Glutamatergic neuron (in vitro differentiated cells): ENCODE results near the gene SGPP1. TPM values are rescaled to one million over a fixed set of nuclear protein-coding genes. Genes with fewer than 3 reads are reported as not detected.

ENCODE experiments used
- DNase-seq: peaks from one replicate; pipeline ENCODE4 v3.0.0; 2022
- H3K27ac Mint-ChIP-seq: one replicate; pipeline ENCODE4 v1.8.0; 2020; ENCODE audit warnings: mild to moderate bottlenecking, mixed read lengths, inconsistent platforms; ENCODE audit not compliant: unreplicated experiment
- H3K27me3 Mint-ChIP-seq: one replicate; pipeline ENCODE4 v1.8.0; 2020; ENCODE audit warnings: mild to moderate bottlenecking, moderate library complexity, mixed read lengths, inconsistent platforms; ENCODE audit not compliant: unreplicated experiment
- H3K36me3 Mint-ChIP-seq: one replicate; pipeline ENCODE4 v1.8.0; 2020; ENCODE audit warnings: mild to moderate bottlenecking, mixed read lengths, inconsistent platforms; ENCODE audit not compliant: unreplicated experiment
- H3K4me1 Mint-ChIP-seq: one replicate; pipeline ENCODE4 v1.8.0; 2020; ENCODE audit warnings: mild to moderate bottlenecking, low read depth, mixed read lengths, inconsistent platforms; ENCODE audit not compliant: unreplicated experiment
- H3K4me3 Mint-ChIP-seq: one replicate; pipeline ENCODE4 v1.8.0; 2020; ENCODE audit warnings: mild to moderate bottlenecking, mixed read lengths, inconsistent platforms; ENCODE audit not compliant: unreplicated experiment
- H3K9me3 Mint-ChIP-seq: one replicate; pipeline ENCODE4 v1.8.0; 2020; ENCODE audit warnings: mild to moderate bottlenecking, moderate library complexity, mixed read lengths, inconsistent platforms; ENCODE audit not compliant: unreplicated experiment
- CTCF ChIP-seq: fragments of 200-600 bp; sonication (generic); IDR thresholded peaks from one replicate; pipeline ENCODE4 v1.5.0; 2021; ENCODE audit not compliant: partially characterized antibody, unreplicated experiment
- total RNA-seq: library from RNA; stranded (reverse); fragmentation: NEBNext Ultra II Directional; extraction: Animal tissue kit (Norgen Biotek cat#: 25700); gene quantifications from one replicate; pipeline ENCODE4 v1.2.1, GENCODE V29; 2021; ENCODE audit not compliant: unreplicated experiment

The SGPP1 gene
- total RNA-seq, 1 donor from 2014 or later, result 4.3 TPM

- no peak for TF ChIP-seq CTCF
- H3K9me3 Mint-ChIP-seq, result peaks cover 2% of the 10 kb centered on the region
- no peak overlapping the region for H3K27ac Mint-ChIP-seq
- H3K36me3 Mint-ChIP-seq, result peaks cover 13% of the 10 kb centered on the region
- H3K4me1 Mint-ChIP-seq, result no peaks in the 10 kb centered on the region
- peaks cover 2% of the 10 kb centered on the region for H3K27me3 Mint-ChIP-seq
- DNase-seq, result no peak
- no peak overlapping the region for H3K4me3 Mint-ChIP-seq
Measured at GRCh38 chr14:63713764-63714163, 14.1 kb downstream of the SGPP1 start.

- Mint-ChIP-seq H3K27ac (no peak overlapping the region), H3K4me1 (no peaks in the 10 kb centered on the region), H3K4me3 (no peak overlapping the region), H3K27me3 (peaks cover 2% of the 10 kb centered on the region), H3K36me3 (peaks cover 13% of the 10 kb centered on the region), H3K9me3 (peaks cover 2% of the 10 kb centered on the region)
- no peak for DNase-seq
- TF ChIP-seq CTCF, result no peak
Measured at GRCh38 chr14:63713058-63713457, 14.8 kb downstream of the SGPP1 start.

- Mint-ChIP-seq H3K27me3 (no peaks in the 10 kb centered on the region), H3K27ac (no peak overlapping the region), H3K9me3 (no peaks in the 10 kb centered on the region), H3K4me3 (no peak overlapping the region), H3K36me3 (peaks cover 10% of the 10 kb centered on the region), H3K4me1 (no peaks in the 10 kb centered on the region)
- TF ChIP-seq CTCF, result no peak
- DNase-seq, result no peak
Measured at GRCh38 chr14:63712123-63712522, 15.7 kb downstream of the SGPP1 start.

- TF ChIP-seq CTCF, result no peak
- DNase-seq, result no peak
- Mint-ChIP-seq H3K36me3 (peaks cover 3% of the 10 kb centered on the region), H3K27ac (no peak overlapping the region), H3K9me3 (no peaks in the 10 kb centered on the region), H3K4me3 (no peak overlapping the region), H3K4me1 (no peaks in the 10 kb centered on the region), H3K27me3 (no peaks in the 10 kb centered on the region)
Measured at GRCh38 chr14:63710497-63710896, 17.4 kb downstream of the SGPP1 start.

GRCh38 chr14:63709589-63709988, 18.3 kb downstream of the SGPP1 start:
- TF ChIP-seq CTCF, result no peak
- Mint-ChIP-seq H3K27ac (no peak overlapping the region), H3K4me3 (no peak overlapping the region), H3K27me3 (no peaks in the 10 kb centered on the region), H3K36me3 (peaks cover 3% of the 10 kb centered on the region), H3K9me3 (no peaks in the 10 kb centered on the region), H3K4me1 (no peaks in the 10 kb centered on the region)
- DNase-seq, result no peak
